Upper lobe of left lung (tissue), 4 donors: Measurements from ENCODE around the gene BEND4.

Experiments used
- CTCF ChIP-seq, 6 experiments: fragments of 450-650 bp in 4 of 6; fragments of 200-600 bp in 2 of 6; sonication (generic) in 2 of 6; IDR thresholded peaks; one replicate each; pipeline ENCODE4 v1.5.1; 2016 to 2019; ENCODE audit warnings: antibody characterized with exemption in 6 of 6
- EP300 ChIP-seq, 4 donors: sonication (generic); formaldehyde crosslinking; IDR thresholded peaks; one replicate each; pipeline ENCODE4 v1.5.1; 2017; ENCODE audit warnings: antibody characterized with exemption in 4 of 4, control low read depth in 2 of 4
- POLR2A ChIP-seq, 4 donors: fragments of 450-650 bp; IDR thresholded peaks; one replicate each; pipeline ENCODE4 v1.5.1; 2016 to 2017; ENCODE audit warnings: antibody characterized with exemption in 4 of 4, mild to moderate bottlenecking in 2 of 4
- POLR2AphosphoS5 ChIP-seq, 2 donors: sonication (generic); formaldehyde crosslinking; IDR thresholded peaks; one replicate each; pipeline ENCODE4 v1.5.1; 2017; ENCODE audit warnings: antibody characterized with exemption in 2 of 2

GRCh38 chr4:42151568-42152506 lies 618 bp downstream of the BEND4 start:
- TF ChIP-seq CTCF (IDR thresholded peaks at IDR 0.05): no peak
- no peak for TF ChIP-seq POLR2A (IDR thresholded peaks at IDR 0.05)
- TF ChIP-seq POLR2AphosphoS5 (IDR thresholded peaks at IDR 0.05): no peak
- no peak for TF ChIP-seq EP300 (IDR thresholded peaks at IDR 0.05)
